ENCODE data around the gene IGHMBP2.

The IGHMBP2 gene

DNA sequence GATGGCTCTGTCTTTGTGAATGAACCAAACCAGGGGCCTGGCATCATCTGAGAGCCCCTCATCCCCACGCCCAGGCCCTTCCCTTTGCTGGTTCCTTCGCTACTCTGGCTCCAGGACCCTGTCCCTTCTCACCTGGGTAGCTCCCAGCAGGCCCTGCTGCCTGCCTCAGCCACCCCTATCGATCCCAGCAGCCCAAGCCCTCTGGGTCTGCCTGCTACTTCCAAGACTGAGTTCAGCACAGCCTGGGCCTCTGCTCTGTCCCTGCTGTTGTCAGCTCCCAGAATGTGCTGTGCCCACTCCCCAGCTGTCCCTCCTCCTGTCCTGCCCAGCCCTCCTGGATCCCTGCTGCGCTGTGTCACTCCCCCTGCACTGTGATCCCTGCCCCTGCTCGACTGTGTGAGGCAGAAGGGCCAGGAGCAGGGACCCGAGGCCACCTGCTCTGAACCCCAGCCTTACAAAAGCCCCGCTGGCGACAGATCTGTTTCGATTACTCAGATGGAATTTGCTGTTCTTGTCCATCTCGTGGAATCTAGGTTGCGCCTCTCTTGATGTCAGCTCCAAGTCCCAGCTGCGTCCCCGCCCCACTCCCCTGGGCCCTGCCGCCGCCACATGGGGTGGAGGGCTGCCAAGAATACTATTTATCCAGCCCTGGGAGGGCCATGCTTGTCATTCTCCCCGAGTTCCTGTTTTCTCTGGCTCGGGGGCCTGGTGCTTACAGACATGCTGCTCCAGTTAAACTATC, 13.0 kb upstream of the IGHMBP2 start:
- DNase-seq: peak; percentile 88

DNA sequence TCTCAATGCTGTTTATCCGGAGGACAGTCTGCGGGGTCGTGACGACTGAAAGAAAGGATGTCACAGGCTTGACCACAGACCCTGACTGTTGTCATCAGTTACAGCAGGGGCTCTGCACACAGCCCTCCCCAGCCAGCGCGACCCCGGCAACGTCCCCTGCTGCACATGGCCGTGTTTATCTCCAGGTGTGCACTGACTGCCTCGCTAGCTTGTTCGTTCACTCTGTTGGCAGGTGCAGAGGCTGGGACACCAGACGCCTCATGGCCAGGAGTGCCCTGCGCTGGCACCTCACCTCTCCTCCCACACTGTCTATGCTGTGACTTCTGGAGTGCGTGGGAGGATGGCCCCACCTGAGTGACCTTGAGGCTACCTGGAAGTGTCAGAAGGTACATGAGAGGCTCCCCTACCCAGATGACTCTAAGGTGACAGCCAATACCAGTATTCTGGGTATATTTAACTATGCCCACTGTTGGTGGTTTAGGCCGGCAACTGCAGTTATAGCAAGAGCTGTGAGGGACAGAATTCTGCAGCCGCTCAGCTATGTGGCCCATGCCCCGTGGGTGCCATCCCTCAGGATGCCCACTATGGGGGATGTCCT, 12.2 kb upstream of the IGHMBP2 start:
- DNase-seq: no peak

GRCh38 chr11:68892576-68892975, 11.1 kb upstream of the IGHMBP2 start:
- no peak for DNase-seq

DNA sequence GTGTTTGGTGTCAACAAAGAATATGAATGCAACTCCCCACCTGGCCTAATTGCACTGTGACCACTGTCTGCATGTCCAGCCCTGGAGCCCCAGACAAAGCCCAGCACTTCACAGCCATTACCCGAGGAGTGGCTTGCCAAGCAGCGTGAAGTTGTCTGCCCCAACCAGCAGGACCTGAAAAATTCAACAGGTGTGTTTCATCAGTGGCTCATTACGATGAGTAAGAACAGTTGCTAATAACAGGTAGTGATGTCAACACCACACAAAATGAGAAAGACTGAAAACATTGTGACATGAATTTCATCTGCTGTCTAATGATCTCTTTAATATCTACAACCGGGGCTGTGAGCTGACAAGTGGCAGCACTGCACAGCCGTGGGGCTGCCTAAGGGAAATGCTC, 10.4 kb upstream of the IGHMBP2 start:
- no peak for DNase-seq

DNA sequence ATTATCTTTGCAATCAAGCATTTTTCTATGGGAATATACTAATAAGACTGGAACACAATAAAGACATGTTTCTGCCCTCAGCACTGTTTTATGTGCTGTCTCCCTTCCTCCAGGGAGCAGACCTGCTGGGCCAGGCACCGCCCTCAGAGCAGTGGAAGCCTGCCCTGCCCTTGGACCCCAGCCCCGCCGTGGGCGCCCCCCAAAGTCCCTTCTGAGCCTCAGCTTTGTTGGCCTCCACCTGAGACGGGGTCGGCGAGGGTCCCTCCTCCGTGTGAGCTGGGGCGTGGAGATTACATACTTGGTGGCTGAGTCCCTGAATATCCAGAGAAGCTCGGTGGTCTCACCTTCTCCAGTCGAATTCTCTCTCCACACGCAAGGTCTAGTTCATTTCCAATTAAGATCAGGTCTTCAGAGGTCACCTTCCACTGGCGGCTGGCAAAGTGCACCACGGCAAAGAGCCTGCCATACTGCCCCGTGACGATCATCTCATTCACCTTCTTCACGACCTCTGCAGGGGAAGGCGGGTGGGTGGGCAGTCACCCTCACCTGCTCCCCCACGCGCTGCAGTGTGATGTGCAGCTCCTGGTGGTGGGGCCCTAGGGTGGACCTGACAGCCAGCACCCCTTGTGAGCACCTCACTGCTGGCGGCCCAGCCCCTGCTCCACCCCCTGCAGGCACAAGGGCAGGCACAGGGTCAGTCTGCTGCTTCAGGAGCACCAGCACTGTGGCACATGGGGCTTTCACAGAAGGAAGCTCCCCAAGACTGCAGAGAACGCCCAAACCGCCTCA, 7.3 kb upstream of the IGHMBP2 start:
- DNase-seq: no peak

DNA sequence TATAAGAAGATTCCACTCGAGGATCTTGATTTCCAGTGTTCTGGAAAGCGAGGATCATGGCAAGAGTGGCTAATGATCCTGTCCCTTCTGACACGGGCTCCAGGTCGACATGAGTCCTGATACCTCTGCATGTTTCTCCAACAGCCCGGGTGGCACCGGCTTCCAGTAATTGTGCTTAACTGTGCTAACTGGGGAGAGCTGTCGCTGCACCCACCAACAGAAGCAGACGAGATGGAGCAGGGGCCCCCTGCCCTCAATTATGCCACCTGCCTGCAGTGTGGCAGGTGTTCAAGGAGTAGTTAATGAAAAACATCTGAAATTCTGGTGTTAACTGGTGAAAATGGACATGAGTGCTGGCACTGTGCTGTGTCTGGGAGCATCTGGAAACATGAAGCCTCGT, 6.2 kb upstream of the IGHMBP2 start:
- no peak for DNase-seq

GRCh38 chr11:68900835-68901381, 2.8 kb upstream of the IGHMBP2 start:
- no peak for DNase-seq

DNA sequence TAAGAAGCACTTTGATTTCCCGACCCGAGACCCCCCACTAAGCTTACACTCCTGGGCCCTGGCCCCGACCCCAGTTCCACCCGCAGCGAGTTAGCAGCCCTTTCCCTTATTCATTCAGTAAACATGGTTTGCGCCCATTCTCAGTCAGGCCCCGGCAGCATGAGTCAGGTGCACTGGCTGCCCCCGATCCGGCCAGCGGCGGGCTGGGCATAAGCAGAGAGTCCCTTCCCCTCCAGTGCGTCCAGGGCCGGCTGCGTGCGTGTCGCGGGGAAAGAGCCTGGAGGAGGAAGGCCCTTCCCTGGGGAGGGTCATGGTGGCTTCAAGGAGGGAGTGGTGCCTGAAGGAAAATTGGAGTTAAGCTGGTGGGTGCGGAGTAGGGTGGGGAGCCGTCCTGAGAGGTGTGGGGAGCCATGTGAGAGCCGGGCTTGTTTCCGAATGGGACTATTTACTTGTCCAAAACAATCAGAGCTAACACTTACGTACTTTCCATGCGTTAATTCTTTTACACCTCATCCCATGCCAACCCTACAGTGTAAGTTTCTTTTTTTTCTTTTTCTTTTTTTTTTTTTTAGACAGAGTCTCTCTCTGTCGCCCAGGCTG, 657 bp downstream of the IGHMBP2 start:
- no peak for DNase-seq

GRCh38 chr11:68905421-68906360, 2.0 kb downstream of the IGHMBP2 start:
- DNase-seq: no peak

GRCh38 chr11:68908273-68908672, 4.6 kb downstream of the IGHMBP2 start:
- DNase-seq: no peak

- DNase-seq: no peak
These were observed 7.3 kb downstream of the IGHMBP2 start for GRCh38 chr11:68910965-68911364.

GRCh38 chr11:68911731-68912130, 8.0 kb downstream of the IGHMBP2 start:
- DNase-seq: no peak

- DNase-seq: no peak
These were observed 8.6 kb downstream of the IGHMBP2 start for GRCh38 chr11:68912254-68912653.

- DNase-seq: no peak
These were observed 9.5 kb downstream of the IGHMBP2 start for GRCh38 chr11:68913188-68913587.

GRCh38 chr11:68914761-68915160, 11.1 kb downstream of the IGHMBP2 start:
- DNase-seq: no peak

DNA sequence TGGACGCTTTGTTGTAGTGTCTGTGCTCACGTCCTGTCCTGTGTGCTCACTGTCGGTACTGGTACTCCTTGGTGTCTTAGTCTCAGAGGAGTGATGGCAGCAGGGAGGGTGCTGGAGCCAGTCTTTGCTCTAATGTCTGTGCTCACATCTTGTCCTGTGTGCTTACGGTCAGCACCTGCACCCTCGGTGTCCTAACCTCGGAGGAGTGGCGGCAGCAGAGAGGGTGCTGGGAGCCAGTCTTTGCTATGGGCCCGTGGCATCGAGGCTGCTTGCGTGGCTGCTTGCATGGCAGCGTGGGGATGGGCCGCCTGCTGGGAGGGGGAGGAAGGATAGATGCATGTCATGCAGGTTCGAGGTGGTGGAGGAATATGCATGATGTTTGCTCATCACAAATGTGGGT, 12.7 kb downstream of the IGHMBP2 start:
- no peak for DNase-seq

DNA sequence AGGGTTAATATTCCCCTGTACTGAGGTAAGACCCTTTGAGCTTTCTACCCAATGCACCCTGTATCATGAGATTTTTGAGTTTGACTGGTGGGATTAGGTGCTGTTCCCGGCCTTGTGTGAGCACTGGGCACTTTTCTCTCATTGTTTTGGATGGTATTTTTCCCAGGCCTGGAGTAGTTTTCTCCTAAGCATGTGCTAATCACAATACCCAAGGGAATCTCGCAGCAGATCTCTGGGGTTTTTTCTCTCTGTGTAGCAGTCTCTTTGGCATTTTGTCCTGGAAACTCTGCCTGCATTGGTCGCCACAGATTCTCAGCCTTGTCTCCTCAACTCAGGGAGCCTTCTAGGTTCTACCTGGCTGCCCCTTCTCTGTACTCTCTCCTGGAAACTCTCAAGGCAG, 19.9 kb downstream of the IGHMBP2 start:
- DNase-seq: no peak

GRCh38 chr11:68924073-68924925, 20.6 kb downstream of the IGHMBP2 start:
- DNase-seq: no peak

- DNase-seq: no peak
These were observed 21.9 kb downstream of the IGHMBP2 start for GRCh38 chr11:68925611-68926010.

- DNase-seq: no peak
These were observed 23.8 kb downstream of the IGHMBP2 start for GRCh38 chr11:68927280-68928135.
